ENCODE results near the gene MMP27. TPM values are rescaled to one million over a fixed set of nuclear protein-coding genes. Genes with fewer than 3 reads are reported as not detected.
"Not testable (repeated sequence)": the region's sequence is repeated elsewhere in the genome, so short reads cannot be mapped to it uniquely, and the experiment has no call there.

The MMP27 gene, protein sequence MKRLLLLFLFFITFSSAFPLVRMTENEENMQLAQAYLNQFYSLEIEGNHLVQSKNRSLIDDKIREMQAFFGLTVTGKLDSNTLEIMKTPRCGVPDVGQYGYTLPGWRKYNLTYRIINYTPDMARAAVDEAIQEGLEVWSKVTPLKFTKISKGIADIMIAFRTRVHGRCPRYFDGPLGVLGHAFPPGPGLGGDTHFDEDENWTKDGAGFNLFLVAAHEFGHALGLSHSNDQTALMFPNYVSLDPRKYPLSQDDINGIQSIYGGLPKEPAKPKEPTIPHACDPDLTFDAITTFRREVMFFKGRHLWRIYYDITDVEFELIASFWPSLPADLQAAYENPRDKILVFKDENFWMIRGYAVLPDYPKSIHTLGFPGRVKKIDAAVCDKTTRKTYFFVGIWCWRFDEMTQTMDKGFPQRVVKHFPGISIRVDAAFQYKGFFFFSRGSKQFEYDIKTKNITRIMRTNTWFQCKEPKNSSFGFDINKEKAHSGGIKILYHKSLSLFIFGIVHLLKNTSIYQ
- total RNA-seq (not detected), polyA plus RNA-seq (under 1 TPM in 2 of 3 donors, not detected in 1; 0.06 to 0.08 TPM)
- long read RNA-seq, donor 1 = 0 reads
- long read RNA-seq, donor 2 = 0 reads

DNA sequence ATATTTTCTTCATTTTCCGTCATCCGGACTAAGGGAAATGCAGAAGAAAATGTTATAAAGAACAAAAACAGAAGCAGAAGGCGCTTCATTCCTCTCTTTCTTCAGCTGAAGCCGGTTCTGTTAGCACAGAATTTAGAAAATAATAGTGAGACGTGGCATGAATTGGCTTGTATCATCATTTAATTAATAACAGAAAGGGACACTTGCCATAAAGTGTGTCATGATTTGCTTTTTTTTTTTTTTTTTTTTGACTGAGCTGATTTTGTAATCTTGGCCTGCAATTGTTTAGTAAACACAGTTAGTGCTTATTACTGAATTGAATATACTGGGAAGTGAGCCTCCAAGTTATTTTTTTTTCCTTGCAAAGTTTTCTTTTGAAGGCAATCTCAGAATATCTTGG is at the start of gene MMP27:
Gene MMP27 (minus strand): TSS at position 144 of the 400 bp plus-strand sequence. CDS start 55 bp downstream, at position 89.
- Histone ChIP-seq H3K27ac (no peak within 1 kb of the TSS), H3K36me3 (ENCODE audit: insufficient read depth in 1 of 2, low read depth in 1 of 2) (no peaks in the 10 kb centered on the region), H3K27me3 (ENCODE audit: insufficient read depth in 3 of 3, low read length in 2 of 3) (no peaks in the 10 kb centered on the region), H3K4me3 (no peak within 1 kb of the TSS), H3K9me3 (no peaks in the 10 kb centered on the region), H3K4me1 (no peaks in the 10 kb centered on the region)
- no peak for ATAC-seq
- TF ChIP-seq, protein P1, sequence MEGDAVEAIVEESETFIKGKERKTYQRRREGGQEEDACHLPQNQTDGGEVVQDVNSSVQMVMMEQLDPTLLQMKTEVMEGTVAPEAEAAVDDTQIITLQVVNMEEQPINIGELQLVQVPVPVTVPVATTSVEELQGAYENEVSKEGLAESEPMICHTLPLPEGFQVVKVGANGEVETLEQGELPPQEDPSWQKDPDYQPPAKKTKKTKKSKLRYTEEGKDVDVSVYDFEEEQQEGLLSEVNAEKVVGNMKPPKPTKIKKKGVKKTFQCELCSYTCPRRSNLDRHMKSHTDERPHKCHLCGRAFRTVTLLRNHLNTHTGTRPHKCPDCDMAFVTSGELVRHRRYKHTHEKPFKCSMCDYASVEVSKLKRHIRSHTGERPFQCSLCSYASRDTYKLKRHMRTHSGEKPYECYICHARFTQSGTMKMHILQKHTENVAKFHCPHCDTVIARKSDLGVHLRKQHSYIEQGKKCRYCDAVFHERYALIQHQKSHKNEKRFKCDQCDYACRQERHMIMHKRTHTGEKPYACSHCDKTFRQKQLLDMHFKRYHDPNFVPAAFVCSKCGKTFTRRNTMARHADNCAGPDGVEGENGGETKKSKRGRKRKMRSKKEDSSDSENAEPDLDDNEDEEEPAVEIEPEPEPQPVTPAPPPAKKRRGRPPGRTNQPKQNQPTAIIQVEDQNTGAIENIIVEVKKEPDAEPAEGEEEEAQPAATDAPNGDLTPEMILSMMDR (IDR thresholded peaks at IDR 0.05) = no peak
- WGBS, 3 donors = 54 to 69% (median 62%) methylated on average over 5 of the region's 5 CpGs
- DNase-seq = no peak
- intact Hi-C loops (cut with DNase I) = no loop called here

DNA sequence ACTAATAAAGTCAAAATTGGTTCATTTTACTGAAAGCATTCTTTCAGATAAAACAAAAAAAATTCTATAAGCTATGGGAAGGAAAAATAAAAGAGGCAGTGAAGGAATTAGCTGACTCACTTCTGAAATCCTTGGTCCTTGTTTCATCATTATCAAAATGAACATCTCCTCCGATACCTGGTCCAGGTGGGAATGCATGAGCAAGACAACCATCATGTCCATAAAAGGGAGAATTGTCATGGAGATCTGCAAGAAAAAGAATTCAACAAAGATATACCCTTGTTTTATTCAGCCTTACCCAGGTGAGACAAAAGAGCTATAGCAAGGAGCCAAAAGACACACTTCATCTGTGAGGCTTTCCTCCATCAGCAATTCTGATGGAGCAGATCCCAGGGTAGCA is 47.7 kb upstream of the MMP27 start:
- DNase-seq (no peak), ATAC-seq (no peak)
- TF ChIP-seq, protein P1 (IDR thresholded peaks at IDR 0.05) = no peak
- intact Hi-C loops (cut with DNase I) = no loop called here
- Histone ChIP-seq H3K27me3 (ENCODE audit: insufficient read depth in 3 of 3, low read length in 2 of 3) (no peaks in the 10 kb centered on the region), H3K9me3 (no peaks in the 10 kb centered on the region), H3K27ac (no peak overlapping the region), H3K4me1 (no peaks in the 10 kb centered on the region), H3K4me3 (no peak overlapping the region), H3K36me3 (ENCODE audit: insufficient read depth in 1 of 2, low read depth in 1 of 2) (no peaks in the 10 kb centered on the region)
- WGBS, 3 donors = 95 to 100% (median 100%) methylated on average over 1 of the region's 1 CpG

DNA sequence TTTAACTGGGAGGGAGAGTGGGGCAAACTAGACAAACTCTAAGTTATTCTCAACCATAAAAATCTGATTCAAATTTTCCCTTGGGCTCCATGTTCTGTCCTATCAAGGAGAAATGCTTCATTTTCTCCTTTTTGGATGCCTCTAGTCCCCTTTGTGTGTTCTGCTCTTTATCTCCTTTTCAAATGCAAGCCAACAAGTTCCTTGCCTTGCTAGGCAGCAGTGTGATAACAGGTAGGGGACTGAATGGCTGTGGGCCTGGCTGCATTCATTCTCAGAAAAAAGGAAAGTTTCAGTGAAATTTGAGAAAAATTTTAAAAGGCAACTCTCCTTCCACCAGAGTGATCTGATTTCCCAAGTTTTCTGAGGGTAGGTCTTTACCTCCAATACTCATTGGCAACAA is 46.1 kb upstream of the MMP27 start:
- no peak overlapping the region for H3K4me3 ChIP-seq
- ATAC-seq = no peak
- H3K27me3 ChIP-seq (ENCODE audit: insufficient read depth in 3 of 3, low read length in 2 of 3) = no peaks in the 10 kb centered on the region

DNA sequence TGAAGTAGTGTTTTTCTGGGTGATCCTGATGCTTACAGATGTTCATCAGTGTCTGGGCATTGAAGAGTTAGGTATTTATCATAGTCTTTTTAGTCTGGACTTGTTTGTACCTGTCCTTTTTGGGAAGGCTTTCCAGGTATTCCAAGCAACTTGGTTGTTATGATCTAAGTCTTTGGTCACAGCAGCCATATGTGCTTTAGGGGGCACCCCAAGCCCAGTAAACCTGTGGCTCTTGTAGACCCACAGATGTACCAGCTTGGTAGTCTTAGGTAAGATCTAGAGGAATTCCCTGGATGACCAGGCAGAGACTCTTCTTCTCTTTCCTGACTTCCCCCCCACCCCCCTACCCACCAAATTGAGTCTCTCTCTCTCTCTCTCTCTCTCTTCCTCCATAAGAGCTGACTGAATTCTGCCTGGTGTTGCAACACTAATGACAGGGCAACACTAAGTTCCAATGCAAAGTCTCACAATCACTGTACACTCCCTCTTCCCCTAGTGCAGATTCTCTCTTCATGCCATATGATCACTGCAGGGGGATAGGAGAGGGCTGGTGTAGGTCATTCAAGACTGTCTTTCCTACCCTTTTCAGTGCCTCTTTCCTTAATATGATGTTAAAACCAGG is 43.6 kb upstream of the MMP27 start:
- intact Hi-C loops (cut with DNase I) = no loop called here
- H3K9me3 ChIP-seq = no peaks in the 10 kb centered on the region
- H3K27me3 ChIP-seq (ENCODE audit: insufficient read depth in 3 of 3, low read length in 2 of 3) = no peaks in the 10 kb centered on the region
- no peak overlapping the region for H3K4me3 ChIP-seq
- TF ChIP-seq, protein P1 (IDR thresholded peaks at IDR 0.05) = no peak
- H3K27ac ChIP-seq = no peak overlapping the region
- H3K4me1 ChIP-seq = no peaks in the 10 kb centered on the region
- H3K36me3 ChIP-seq (ENCODE audit: insufficient read depth in 1 of 2, low read depth in 1 of 2) = no peaks in the 10 kb centered on the region
- ATAC-seq (no peak), DNase-seq (no peak)

More for the DNA sequence above, 46.1 kb upstream of the MMP27 start:
- Histone ChIP-seq H3K27ac (no peak overlapping the region), H3K36me3 (ENCODE audit: insufficient read depth in 1 of 2, low read depth in 1 of 2) (no peaks in the 10 kb centered on the region), H3K4me1 (no peaks in the 10 kb centered on the region), H3K9me3 (no peaks in the 10 kb centered on the region)
- intact Hi-C loops (cut with DNase I) = no loop called here
- no peak for DNase-seq
- TF ChIP-seq, protein P1 (IDR thresholded peaks at IDR 0.05) = no peak

DNA sequence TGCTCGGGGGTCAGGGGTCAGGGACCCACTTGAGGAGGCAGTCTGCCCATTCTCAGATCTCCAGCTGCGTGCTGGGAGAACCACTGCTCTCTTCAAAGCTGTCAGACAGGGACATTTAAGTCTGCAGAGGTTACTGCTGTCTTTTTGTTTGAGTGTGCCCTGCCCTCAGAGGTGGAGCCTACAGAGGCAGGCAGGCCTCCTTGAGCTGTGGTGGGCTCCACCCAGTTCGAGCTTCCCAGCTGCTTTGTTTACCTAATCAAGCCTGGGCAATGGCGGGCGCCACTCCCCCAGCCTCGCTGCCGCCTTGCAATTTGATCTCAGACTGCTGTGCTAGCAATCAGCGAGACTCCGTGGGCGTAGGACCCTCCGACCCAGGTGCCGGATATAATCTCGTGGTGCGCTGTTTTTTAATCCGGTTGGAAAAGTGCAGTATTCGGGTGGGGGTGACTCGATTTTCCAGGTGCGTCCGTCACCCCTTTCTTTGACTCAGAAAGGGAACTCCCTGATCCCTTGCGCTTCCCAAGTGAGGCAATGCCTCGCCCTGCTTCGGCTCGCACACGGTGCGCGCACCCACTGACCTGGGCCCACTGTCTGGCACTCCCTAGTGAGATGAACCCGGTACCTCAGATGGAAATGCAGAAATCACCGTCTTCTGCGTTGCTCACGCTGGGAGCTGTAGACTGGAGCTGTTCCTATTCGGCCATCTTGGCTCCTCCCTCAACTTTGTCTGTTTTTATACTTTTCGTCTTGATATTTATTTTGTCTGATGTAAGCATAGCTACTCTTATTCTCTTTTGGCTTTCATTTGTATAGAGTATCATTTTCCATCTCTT is 41.4 kb upstream of the MMP27 start:
- H3K4me3 ChIP-seq; ATAC-seq; H3K36me3 ChIP-seq (ENCODE audit: insufficient read depth in 1 of 2, low read depth in 1 of 2); H3K27ac ChIP-seq; H3K9me3 ChIP-seq; H3K27me3 ChIP-seq (ENCODE audit: insufficient read depth in 3 of 3, low read length in 2 of 3); intact Hi-C loops (cut with DNase I); H3K4me1 ChIP-seq; DNase-seq: not testable (repeated sequence)
- WGBS, 3 donors = 84 to 87% (median 87%) methylated on average over 24 to 32 of the region's 32 CpGs
